ENCODE measurements around the gene PLEKHG4.
A peak's percentile ranks its signal among the peaks of the same experiment; 100 is the strongest.

Gene PLEKHG4

DNA sequence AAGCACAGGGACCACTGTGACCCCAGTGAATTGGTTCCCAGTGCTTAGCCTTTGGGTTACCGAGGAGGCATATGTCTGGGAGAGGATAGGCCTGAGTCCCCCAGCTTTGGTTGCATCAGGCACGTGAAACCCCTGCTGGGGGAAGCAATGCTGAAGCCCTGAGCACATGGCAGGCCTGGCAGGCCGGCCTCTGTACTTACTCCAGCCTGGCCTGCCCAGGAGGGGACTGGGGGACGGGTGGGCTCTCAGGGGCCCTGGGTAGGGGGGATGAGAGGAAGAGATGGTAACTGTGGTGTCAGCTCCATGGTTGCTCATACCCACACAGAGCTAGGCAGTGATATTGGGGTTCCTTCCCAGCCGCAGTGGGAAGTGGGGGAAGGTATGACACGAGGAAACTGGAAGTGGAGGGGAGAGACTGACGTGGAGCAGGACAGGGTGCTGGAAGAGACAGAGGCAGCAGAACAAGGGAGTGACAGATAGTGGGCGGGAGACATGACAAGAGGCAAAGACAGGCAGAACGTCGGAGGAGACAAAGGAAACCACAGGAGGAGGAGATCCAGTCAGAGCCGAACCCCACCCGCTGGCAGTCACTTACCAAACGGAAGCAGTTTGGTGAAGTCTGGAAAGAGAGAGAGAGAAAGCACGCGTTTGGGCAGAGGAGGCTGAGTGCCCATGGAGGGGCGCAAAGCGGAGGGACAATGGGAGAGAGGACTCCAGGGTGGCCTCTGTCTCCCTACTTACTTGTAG lies 43.3 kb upstream of the PLEKHG4 start:
- DNase-seq: no peak
- Histone ChIP-seq H3K9me3 (ENCODE audit: severe bottlenecking) (no peaks in the 10 kb centered on the region), H3K27ac (no peak overlapping the region), H3K4me3 (ENCODE audit: low read depth, low read length) (no peak overlapping the region), H3K36me3 (peaks cover 33% of the 10 kb centered on the region), H3K27me3 (ENCODE audit: insufficient read depth, low read depth, severe bottlenecking) (no peaks in the 10 kb centered on the region)
- TF ChIP-seq, protein P1, sequence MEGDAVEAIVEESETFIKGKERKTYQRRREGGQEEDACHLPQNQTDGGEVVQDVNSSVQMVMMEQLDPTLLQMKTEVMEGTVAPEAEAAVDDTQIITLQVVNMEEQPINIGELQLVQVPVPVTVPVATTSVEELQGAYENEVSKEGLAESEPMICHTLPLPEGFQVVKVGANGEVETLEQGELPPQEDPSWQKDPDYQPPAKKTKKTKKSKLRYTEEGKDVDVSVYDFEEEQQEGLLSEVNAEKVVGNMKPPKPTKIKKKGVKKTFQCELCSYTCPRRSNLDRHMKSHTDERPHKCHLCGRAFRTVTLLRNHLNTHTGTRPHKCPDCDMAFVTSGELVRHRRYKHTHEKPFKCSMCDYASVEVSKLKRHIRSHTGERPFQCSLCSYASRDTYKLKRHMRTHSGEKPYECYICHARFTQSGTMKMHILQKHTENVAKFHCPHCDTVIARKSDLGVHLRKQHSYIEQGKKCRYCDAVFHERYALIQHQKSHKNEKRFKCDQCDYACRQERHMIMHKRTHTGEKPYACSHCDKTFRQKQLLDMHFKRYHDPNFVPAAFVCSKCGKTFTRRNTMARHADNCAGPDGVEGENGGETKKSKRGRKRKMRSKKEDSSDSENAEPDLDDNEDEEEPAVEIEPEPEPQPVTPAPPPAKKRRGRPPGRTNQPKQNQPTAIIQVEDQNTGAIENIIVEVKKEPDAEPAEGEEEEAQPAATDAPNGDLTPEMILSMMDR (IDR thresholded peaks at IDR 0.05; ENCODE audit: low read depth, low read length): no peak

DNA sequence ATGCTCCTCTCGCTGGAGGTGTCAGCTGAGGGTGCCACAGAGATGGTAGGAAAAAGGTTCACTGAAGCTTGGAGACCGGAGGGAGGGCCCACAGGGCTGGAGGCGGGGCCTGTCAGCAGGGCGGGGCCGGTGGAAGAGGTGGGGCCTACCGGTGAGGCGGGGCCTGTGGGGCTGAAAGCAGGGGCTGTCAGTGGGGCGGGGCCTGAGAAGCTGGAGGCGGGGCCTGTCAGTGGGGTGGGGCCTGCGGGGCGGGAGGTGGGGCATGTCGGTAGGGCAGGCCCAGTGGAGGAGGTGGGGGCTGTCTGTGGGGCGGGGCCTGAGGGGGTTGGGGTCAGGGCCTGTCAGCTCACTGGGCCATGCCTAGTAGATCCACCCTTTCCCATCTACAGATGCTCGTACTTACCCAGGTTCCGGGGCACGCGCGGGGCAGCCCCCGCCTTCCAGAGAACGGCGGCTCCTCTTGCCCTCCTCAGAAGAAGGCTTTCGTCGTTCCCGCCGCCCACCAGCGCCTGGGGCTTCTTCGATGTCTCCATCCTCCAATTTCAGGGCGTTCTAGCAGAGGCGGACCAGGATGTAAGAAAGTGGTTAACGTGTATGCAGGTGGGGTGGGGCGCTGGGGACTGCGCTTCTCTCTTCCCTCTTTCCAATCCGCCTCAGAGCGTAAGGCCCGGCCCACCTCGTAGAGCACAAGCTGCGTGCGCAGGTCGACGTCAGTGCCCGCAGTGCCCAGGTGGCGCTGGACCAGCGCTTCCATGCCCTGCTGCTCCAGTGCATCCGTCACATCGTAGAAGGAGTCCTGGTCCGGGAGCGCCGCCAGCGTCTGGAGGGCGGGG lies 42.6 kb upstream of the PLEKHG4 start:
- H3K27me3 ChIP-seq (ENCODE audit: insufficient read depth, low read depth, severe bottlenecking): no peaks in the 10 kb centered on the region
- TF ChIP-seq, protein P1 (IDR thresholded peaks at IDR 0.05; ENCODE audit: low read depth, low read length): no peak
- H3K27ac ChIP-seq: no peak overlapping the region
- DNase-seq: peak; percentile 81
- H3K36me3 ChIP-seq: peaks cover 25% of the 10 kb centered on the region
- no peak overlapping the region for H3K4me3 ChIP-seq (ENCODE audit: low read depth, low read length)
- no peaks in the 10 kb centered on the region for H3K9me3 ChIP-seq (ENCODE audit: severe bottlenecking)

DNA sequence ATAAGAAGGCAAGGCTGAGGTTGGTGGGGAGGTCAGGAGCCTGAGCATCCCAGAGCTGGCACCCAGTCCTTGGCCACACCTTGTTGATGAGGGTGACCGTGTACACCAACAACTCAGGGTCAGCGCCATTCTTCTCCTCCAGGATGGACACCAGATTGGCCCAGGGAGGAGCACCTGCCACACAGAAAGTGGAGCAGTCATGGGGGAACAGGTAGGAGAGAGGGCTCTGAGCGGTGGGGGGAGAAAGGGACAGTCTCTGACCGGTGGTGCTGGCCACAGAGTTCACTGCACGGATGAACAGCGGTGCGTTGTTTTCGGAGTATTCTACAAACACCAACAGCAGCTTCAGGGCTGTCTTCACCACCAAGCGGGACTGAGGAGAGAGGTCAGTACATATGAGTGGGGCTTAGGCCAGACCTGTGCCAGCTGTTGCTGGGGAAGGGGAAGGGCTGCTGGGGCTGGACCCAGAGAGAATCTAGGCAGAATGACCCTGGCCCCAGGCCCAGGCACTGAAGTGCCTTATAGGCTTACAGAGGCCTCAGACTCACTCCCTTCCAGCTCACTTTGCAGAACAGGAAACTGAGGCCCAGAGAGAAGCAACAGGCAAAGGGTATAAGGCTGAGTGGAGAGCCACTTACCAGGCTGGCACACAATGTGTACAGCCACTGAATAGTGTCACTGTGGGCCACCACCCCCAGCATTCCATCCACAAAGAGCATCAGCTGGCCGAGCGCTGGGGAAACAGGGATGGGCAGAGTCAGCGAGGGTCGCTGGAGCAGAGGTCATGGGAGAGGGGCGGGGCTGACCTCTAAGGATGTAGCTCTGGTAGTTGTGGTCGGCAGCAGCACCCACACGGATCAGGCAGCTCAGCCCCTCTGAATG lies 41.7 kb upstream of the PLEKHG4 start:
- Histone ChIP-seq H3K27me3 (ENCODE audit: insufficient read depth, low read depth, severe bottlenecking) (no peaks in the 10 kb centered on the region), H3K4me3 (ENCODE audit: low read depth, low read length) (no peak overlapping the region), H3K9me3 (ENCODE audit: severe bottlenecking) (no peaks in the 10 kb centered on the region), H3K36me3 (peaks cover 23% of the 10 kb centered on the region), H3K27ac (no peak overlapping the region)
- TF ChIP-seq, protein P1 (IDR thresholded peaks at IDR 0.05; ENCODE audit: low read depth, low read length): no peak
- DNase-seq: no peak

DNA sequence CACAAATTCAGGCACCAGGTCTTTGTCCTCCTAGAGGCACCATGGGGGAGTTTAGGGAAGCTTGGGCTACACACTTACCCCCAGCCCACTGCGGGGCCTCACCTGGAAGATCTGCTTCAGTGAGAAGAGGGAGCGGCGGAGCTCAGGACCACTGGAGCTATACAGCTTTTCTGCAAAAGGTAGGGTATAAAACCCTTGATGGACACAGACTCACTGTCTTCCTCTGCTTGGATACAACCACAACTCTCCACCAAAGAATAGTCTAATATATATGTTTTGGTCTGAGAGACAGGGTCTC lies 41.1 kb upstream of the PLEKHG4 start:
- Histone ChIP-seq H3K27me3 (ENCODE audit: insufficient read depth, low read depth, severe bottlenecking) (no peaks in the 10 kb centered on the region), H3K4me3 (ENCODE audit: low read depth, low read length) (no peak overlapping the region), H3K36me3 (peaks cover 20% of the 10 kb centered on the region), H3K9me3 (ENCODE audit: severe bottlenecking) (no peaks in the 10 kb centered on the region), H3K27ac (no peak overlapping the region)
- DNase-seq: no peak
- TF ChIP-seq, protein P1 (IDR thresholded peaks at IDR 0.05; ENCODE audit: low read depth, low read length): no peak

DNA sequence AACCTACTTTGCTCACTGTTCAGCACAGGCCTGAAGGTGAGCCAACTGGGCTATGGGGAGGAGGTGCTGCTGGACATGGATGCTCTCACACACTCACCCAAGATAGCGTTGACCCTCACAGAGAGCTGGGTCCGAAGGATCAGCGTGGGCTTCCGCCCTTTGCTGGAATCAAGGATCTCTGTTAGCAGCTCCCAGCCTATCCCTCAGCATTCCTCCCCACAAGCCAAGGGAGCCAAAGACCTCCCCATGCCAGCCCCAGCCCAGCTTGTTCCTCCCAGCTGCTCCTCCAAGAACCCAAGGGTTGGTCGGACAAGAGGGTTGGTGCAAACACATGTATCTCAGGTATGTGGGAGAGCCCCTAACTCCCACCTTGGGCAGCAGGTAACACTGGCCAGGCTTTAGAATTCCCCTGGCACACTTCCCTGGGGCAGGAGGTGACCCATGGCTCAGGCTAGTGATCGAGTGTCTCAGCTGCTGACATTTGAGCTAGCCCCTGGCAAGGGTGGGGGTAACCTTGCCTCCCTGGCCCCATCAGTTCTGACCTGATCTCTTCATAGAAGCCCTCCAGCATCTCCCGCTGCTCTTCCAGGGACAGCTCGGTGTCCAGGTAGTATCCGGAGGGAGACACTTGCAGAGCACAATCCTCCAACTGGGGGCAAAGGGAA lies 40.4 kb upstream of the PLEKHG4 start:
- Histone ChIP-seq H3K27me3 (ENCODE audit: insufficient read depth, low read depth, severe bottlenecking) (no peaks in the 10 kb centered on the region), H3K9me3 (ENCODE audit: severe bottlenecking) (no peaks in the 10 kb centered on the region), H3K27ac (no peak overlapping the region)

More for the DNA sequence above, 40.4 kb upstream of the PLEKHG4 start:
- Histone ChIP-seq H3K36me3 (peaks cover 18% of the 10 kb centered on the region), H3K4me3 (ENCODE audit: low read depth, low read length) (no peak overlapping the region)
- TF ChIP-seq, protein P1 (IDR thresholded peaks at IDR 0.05; ENCODE audit: low read depth, low read length): no peak
- no peak for DNase-seq

Data from WERI-Rb-1 (cell line).